HG03103 (cell line): ENCODE results near the gene CAPN15.

Experiments used
- ATAC-seq: cut with Tn5 transposase; IDR thresholded peaks from one replicate; pipeline ENCODE4 v1.9.1; 2021; ENCODE audit warnings: low read depth; ENCODE audit not compliant: unreplicated experiment

Gene CAPN15

DNA sequence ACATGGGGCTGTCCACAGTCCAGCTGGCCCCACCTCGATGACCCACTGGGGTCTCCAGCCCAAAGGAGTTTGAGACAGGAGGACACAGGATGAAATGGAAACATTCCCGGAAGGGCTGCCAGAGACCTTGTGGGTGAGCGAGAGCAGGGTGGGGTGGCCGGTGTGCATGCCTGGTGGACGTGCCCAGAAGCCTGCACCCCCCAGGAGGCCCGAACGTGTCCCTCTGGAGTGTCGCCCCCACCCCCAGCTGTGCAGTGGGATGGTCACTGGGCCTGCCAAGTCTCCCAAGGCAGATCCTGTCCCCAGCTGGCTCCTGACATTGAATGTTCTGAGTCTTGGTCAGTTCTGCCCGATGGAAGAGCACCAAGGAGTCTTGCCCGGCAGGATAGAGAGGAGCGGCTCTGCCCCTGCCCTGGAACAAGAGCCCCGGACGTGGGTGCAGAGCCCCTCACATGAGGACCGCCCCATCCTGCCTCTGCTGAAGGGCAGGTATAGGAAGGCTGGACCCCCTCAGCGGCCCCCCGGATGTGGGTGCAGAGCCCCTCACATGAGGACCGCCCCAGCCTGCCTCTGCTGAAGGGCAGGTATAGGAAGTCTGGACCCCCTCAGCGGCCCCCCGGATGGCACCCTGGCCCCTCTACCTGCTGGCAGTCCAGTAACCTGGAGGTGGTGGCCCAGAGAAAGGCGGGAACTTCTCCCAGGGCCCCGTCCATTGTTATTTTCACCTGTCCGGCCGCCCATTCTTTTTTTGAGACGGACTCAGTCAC is 3.1 kb upstream of the CAPN15 start:
- no peak for ATAC-seq

DNA sequence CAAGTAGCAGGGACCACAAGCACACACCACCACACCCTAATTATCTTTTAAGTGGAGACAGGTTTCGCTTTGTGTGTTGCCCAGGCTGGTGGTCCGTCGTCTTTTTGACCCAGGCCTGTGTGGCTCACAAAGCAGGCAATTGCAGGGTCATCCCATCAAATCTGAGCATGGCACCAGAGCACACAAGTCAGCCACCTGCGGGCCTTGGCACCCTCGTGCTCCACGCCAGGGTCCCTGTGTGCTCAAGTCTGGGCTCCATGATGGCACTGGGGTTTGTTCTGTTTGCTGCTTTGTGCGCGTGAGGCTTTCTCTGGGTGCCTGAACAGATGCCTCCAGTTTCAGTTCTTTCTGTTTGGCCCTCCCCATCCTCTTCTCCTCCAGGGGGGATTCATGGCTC is 2.4 kb upstream of the CAPN15 start:
- ATAC-seq: no peak

DNA sequence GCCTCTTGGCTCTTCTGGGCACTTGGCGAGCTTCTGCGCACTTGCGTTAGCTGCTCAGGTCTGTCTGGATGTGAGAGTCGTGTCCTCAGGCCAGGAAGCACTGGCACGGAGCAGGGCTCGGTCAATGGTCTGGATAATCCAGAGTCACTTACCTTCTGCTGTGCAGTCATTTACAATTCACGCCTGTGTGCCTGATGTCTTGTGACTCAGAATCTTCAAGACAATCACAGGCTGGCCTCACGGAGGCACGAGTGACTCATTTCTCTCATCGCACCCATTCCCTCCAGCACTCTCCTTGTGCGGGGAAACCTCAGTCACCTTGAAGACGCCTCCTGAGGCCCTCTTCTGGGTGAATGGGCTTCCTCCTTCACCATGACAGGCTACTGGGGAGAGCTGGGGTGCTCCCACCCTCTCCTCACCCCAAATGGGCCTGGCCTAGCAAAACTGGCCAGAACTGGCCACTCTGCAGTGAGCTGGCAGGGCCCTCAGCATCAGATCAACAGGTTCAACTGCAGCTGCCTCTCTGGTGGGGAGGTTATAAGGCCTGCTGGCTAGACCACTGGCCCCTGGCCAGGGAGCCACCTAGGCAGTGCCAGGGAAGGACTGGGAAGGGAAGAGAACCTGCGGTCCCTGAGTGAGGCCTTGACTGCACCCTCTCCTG is 1.9 kb upstream of the CAPN15 start:
- ATAC-seq: no peak

DNA sequence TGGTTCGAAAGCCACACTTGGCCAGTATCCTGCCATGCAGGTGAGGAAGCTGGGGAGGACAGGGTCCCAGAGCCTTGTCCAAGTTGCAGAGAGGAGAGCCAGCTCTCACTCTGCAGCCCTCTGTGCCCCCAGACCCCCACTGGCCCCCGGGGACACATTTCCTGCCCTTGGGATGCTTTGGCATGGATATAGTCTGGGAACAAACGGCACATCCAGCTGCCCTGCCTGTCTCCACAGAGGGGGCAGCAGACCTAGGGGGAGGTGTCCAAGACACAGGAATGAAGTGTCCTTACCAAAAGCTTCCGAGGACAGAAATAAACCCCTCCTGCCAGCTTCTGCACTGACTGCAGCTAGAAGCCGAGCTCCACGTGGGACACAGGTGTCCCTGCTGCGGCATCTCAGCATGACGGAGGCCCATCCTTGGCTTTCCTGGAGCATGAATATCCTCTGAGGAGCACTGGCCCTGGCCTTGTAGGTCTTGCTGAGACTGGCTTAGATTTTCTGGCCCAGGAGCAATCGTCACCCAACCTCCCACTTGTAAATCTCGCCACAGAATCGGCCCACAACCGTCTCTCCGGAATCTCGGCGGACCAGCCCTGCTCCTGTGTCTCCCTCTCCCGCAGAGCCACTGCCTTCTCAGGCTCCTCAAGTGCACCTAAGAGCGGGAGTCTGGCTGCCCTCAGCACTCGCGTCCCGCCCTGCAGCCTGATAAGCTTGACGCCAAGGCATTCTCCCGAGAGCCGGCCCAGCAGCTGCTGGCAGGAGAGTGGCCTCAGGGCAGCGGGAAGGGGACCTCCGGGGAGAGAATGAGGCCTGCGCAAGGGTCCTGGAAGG is 1.1 kb upstream of the CAPN15 start:
- ATAC-seq: no peak

DNA sequence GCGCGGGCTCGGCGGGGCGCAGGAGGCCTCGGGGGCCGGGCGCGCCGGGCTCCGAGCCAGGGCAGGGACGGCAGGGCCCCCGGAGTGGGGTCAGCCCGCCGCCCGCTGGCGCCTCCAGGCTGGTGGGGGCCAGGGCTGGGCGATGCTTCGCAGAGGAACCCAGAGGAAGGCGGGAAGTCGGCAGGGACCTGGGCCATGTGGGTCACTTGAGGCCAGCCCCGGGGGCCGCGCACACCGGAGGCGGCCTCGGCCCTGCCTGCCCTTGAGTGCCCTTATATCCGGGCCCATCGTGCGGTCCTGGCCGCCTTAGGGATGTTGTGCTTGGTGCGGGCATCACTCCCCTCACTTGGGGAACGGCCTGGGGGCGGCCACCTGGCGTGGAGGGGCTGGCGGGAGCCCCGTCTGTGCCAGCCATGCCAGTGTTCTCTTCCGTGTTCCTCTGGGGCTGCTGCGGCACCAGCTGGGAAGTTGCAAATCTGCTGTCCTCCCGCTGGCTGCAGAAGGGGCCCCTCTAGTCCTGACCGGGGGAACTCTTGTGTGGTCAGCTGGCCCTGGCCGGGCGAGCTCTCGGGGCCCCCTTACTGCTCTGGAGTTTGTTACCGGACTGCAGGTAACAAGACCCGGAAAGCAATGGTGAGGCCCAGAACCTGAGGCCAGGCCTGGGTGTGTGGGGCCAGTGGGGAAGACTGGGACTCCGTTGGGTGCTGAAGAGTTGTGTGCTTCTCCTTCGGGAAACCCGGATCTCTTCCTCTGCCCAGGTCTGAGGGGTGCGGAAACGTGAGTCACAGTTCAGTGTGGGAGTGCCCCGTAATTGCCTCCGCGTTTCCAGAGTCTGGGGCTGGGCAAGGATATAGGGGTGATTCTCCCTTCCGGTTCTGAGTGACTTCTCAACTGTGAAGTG is 849 bp downstream of the CAPN15 start:
- ATAC-seq: no peak

DNA sequence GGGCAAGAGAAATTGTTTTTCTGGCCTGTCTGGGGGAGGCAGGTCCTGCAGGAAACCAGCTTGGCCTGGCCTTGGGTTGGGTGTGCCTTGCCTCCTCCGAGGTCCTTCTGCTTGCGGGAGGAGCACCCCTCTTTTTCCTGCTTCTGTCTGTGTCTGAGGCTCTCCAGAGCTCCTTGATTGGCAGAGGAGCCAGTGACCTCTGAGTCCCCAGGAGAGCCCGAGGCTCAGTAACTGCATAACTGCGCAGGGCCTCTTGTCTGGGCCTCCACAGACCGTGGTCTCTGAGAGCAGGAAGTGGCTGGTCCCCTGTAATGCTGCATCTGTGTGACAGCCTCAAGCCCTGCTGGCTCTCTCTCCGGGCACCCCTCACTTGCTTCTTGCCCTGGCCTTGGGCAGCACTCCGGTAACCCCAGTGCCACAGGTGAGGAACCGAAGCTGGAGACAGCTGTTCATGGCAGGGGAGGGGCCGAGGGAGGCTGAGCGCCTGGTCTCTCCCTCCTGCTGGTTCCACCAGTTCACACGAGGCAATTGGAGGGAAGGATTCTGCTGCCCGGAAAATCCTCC is 1.6 kb downstream of the CAPN15 start:
- ATAC-seq: no peak

DNA sequence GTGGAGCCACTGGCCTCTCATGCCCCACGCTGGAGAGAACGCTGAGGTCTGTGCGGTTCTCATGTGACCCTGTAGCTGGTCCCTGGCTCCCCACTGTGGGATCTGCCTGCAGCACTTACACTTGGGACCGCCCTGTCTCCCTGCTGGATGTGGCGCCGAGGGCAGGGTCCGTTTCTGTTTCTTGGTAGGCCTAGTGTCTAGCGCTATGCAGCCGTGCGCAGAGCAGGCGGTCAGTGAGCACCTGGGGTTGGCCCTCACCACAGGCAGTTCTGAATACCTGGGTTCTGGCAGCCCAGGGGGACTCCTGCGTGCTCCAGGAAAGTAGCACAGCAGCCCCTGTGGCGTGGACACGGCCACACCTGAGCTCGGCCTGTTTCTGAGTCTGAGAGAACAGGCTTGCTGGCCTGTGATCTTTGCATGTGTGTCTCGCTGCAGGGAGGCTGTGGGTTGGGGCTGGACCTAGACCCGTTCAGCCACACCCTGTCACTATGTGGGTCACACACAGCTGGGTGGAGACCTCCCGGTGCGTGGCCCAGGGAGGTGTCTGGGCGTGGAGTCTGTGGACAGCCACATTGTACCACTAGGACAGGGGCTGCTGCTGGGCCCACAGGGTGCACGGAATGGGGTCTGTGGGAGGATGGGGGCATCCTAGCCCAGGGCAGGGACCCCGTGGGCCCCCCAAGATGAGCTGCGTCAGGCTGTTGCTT is 2.8 kb downstream of the CAPN15 start:
- no peak for ATAC-seq

DNA sequence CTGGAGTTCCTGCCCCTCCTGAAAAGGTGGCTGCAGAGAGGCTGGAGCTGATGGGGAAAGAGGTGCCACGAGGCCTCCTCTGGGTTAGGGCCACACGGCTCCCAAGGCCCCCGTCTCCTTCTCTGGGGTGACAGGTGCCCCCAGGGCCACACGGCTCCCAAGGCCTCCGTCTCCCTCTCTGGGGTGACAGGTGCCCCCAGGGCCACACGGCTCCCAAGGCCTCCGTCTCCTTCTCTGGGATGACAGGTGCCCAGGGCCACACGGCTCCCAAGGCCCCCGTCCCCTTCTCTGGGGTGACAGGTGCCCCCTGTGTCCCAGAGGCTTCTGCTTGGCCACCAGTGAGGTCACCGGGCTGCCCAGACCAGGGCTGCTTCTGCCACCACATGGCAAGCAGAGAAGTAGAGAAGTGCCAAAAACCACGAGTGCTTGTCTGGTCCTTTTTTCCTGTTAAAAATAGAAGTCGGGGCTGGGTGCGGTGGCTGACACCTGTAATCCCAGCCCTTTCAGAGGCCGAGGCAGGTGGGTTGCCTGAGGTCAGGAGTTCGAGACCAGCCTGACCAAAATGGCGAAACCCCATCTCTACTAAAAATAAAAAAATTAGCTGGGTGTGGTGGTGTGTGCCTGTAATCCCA is 4.1 kb downstream of the CAPN15 start:
- no peak for ATAC-seq

DNA sequence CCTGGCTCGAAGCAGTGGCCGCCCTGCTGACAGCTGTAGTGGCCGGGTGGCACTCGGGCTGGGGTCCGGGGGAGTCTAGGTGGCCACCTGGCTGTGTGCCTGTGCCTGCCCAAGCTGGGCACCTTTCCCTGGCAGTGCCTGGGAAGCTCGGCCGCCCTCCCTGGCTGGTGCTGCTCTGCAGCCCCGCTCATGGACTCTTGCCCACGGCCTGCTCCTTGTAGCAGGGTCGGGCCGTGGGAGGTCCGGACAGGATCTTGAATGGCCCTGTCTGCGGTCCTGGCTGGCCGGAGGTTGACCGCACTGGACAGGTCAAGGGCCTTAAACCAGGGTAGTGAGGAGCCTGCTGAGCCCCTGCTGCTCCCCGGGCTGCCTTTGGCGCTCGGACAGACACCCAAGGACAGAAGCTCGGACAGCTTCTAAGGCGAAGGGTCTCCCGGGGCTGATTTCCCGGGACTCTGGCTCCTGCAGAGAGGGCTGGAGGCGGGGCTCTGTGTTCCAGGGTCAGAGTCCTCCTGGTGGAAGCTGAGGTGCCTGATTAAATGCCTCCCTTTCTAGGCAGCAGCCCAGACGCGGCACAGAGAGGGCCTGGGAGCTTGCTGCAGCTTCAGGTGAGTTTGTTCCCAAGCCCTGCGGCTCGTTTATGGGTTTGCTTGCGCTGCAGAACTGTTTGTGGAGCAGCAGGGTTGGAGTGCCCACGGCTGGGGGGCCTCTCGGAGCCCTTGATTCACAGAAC is 6.0 kb downstream of the CAPN15 start:
- no peak for ATAC-seq

DNA sequence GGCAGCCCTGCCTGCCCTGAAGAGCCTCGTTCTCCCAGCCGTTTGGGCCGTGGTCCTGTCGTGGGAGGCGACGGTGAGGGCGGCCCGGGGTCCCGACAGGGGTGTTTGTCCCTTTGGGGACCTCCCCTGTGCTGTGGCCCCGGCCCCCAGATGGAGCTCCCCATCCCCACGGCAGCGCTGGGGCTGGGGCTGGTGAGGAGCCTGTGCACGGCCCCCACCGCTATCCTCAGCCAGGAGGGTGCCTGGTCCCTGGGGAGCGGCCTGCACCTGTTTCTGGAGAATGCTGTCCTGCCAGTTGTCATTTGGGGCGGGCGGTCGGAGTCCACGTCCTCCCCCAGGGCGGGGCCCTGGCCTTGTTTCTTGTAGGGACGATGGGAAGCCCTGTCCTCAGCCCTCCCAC is 6.6 kb downstream of the CAPN15 start:
- no peak for ATAC-seq

DNA sequence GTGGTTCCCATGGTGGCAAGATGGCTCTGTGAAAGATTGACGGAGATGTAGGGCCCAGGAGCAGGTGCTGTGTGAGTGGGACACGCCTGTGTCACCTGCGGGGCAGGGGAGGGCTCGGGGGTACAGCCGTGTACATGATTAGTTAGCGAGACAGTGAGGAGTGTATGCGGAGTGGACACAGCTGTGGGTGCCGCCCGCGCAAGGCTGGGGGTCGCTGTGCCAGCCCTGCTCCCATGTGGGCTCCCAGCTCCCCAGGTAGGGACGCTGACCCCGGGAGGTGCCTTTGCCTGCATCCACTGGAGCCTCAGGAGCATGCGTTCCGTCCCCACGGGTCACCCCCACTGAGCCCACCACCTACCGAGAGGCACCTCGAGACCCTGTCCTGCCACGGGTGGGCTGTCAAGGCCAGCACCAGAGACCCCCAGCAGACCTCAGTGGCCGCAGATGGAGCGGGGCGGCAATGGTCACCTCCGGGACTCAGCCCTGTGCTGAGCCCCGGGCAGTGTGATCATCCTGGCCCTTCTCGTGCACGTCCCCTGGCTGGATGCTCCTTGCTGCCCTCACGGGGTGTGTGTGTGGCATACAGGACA is 7.4 kb downstream of the CAPN15 start:
- ATAC-seq: no peak

DNA sequence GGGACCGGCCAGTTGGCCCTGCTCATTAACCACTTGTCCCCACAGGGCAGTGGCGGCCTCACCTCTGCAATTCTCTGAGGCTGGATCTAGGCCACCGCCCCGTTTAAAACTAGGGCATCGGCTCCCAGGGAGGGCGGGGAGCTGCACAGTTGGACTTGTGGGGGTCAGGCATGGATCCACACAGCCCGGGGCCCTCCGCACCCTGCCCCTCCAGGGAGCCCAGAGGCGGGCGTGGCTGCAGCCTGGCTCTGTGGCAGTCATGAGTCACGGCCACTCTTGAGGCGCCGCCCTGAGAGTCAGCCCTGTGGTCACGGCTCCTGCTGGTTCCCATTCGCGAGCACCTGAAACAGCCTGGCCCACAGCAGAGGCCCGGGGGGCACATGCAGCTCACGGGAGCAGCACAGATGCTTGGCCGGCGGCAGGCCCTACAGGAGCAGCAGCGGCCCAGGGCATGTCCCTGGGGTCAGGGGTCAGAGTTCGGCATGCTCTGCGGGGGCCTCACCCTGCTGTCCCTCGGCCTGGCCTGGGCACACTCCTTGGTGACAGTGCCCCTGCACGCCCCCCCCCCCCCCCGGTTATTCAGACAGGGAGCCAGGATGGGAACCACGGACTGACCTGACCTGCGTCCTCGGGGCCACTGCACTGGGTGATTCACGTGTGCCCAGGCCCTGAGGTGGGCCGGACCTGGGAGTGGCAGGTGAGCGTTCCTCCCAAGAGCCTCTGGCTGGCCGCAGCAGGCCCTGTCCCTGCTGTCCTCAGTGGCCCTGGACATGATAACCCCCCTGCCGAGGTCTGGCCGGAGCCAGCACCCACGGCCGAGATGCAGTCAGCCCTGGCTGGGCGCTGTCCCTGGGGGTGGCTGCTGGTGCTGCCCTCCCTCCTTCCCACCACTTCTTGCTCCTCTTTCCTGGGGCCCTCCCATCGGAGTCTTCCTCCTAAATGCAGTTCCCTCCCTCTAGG is 8.2 kb downstream of the CAPN15 start:
- ATAC-seq: no peak

DNA sequence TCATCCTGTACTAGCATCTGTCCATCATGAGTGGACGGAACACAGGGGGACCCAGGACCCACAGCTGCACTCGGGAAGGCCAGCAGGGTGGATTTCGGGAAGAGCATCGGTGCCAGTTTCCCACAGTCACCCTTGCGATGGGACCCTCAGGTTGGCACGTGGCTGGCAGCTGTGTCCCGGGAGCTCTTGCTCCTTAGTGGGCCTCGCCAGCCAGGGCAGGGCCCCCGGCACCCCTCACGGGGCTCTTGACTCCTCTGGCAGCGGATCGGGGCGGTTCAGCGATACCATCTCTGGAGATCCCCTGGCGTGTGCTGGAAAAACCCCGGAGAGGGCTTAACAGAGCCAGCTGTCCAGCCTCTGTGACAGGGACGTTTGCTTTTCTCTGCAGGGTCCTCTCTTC is 9.2 kb downstream of the CAPN15 start:
- ATAC-seq: no peak

DNA sequence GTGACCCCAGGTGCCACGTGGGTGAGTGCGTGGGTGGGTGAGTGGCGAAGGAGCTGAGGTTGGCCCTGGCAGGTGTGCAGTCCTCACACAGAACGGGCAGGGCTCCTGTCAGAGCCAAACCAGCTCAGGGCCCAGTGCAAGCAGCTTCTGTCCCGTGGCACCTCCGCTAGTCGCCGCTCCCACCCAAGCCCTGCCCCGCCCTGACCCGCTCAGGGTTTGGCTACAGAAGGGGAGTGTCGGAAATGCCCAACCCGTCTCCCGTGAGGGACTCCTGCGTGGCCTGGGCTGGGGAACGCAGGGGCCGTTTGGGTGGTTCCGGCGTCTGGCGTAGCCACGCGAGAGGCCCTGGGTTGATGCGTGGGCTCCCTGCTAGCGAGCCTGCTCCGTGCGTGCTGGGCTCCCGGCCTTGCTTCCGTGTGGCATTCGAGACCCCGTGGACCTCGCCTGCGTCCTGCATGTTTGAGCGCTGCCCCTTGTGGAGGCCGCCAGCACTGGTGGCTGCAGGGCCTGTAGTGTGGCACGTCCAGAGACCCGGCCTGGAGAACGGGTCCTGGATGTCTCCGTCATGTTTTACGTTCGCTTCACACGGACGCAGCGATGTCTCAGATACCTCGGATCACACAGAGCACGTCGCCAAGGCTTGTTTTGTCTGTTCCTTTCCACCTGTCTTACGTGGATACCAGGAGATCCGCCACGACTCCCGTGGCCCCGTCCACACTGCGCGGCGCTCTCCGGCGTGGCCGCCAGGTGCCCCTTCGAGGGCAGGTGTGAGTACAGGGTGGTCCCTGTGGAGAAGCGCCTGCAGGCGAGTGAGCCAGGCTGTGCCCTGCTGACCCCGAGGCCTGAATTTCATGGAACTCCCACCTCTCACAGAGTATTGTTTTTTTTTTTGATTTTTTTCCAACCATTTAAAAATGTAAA is 10.2 kb downstream of the CAPN15 start:
- ATAC-seq: no peak

DNA sequence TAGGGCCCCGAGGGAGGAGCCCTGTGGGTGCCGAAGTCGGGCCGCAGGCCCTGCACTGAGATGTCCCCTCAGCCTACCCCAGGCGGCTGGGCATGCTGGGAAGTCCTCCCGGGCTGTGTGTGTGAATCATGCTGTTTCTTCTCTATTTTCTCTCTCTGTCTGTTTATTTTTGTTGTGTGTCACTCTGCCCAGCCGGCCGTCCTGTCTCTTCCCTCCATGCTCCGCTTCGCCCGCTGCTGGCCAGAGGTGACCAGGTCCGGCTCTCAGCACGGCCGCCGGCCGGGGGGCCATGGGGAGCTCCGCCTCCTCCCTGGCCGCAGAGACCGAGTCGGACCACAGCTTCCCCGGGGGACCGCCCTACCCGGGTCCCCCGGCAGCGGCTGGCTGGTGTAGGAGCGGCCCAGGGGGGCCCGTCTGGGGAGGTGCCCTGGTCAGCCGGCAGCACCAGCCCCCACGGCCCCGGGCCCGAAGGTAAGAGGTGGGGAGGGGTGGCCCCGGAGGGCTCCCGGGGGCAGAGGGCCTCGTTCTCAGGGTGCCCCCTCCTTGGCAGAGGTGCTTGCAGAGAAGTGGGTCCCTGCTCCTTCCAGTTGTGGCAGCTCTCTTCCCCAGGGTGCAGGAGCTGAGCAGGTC is 12.5 kb downstream of the CAPN15 start:
- no peak for ATAC-seq
